Measurements from ENCODE around the gene CDAN1.

CDAN1 gene

GRCh38 chr15:42735382-42736165 lies 1.4 kb downstream of the CDAN1 start:
- DNase-seq (ENCODE audit: low read depth in 2 of 3, low spot score in 1 of 3): no peak

- no peak for DNase-seq (ENCODE audit: low read depth in 2 of 3, low spot score in 1 of 3)
Observed at GRCh38 chr15:42734076-42734672, 2.8 kb downstream of the CDAN1 start.

- DNase-seq (ENCODE audit: low read depth in 2 of 3, low spot score in 1 of 3): no peak
Observed at GRCh38 chr15:42733027-42733426, 3.9 kb downstream of the CDAN1 start.

GRCh38 chr15:42732095-42732827 lies 4.7 kb downstream of the CDAN1 start:
- DNase-seq (ENCODE audit: low read depth in 2 of 3, low spot score in 1 of 3): no peak

GRCh38 chr15:42731461-42731860 lies 5.5 kb downstream of the CDAN1 start:
- DNase-seq (ENCODE audit: low read depth in 2 of 3, low spot score in 1 of 3): no peak

DNA sequence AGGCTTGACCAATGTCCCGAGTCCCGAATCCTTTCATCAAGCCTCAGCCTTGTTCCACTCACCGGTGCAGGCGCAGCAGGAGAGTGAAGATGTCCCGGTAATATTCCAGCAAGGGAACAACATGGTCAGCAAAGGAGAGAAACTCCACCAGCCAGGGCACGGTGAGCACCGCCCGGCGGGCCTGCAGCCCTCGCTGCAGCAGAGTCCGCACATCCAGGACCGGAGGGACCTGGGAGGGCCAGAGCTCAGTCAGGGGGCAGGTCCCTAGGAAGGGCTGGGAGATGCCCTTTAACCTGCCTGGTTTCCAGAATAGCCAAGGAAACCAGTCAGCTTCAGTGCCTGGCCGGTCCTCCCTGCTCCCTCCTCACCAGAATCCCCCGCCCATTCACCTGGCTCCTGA lies 6.4 kb downstream of the CDAN1 start:
- no peak for DNase-seq (ENCODE audit: low read depth in 2 of 3, low spot score in 1 of 3)

- DNase-seq (ENCODE audit: low read depth in 2 of 3, low spot score in 1 of 3): no peak
Observed at GRCh38 chr15:42730135-42730534, 6.8 kb downstream of the CDAN1 start.

GRCh38 chr15:42729409-42729808 lies 7.5 kb downstream of the CDAN1 start:
- DNase-seq (ENCODE audit: low read depth in 2 of 3, low spot score in 1 of 3): no peak

DNA sequence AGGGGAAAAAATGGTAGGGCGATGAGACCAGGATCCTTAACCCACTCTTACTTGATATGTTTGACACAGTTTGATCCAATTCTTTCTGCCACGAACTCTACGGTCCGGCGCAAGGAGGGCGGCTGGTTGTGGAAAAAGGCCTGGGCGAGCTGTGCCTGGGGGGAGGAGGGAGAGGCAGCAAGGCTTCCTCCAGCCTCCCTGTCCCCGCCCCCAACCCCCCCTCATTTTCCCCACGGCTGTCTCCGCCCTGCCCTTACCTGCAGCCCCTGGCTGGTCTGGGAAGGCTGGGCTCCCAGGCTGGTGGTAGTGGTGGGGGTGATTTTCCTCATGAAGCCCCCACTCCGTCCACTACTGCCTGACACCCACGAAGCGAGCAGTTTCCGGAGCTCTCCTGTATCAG lies 8.0 kb downstream of the CDAN1 start:
- DNase-seq (ENCODE audit: low read depth in 2 of 3, low spot score in 1 of 3): no peak

DNA sequence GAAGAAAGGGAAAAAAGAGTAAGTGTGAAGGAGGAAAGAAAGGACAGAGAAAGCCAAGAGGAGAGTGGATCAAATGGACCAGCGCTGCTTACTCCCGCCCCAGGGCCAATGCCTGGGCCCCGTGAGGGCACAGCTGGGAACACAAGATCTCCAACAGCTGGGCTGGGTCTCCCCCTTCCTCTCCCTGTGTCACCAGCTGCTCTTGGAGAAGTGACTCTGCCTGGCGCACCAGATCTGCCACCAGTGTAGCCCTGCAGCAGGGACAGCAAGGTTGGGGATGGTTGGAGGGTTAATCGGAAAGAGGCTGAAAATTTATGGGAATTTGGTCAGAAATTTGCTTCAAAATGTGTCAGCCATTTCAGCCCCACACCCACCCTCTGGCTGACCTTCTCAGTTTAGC lies 8.4 kb downstream of the CDAN1 start:
- no peak for DNase-seq (ENCODE audit: low read depth in 2 of 3, low spot score in 1 of 3)

GRCh38 chr15:42727750-42728381 lies 9.1 kb downstream of the CDAN1 start:
- no peak for DNase-seq (ENCODE audit: low read depth in 2 of 3, low spot score in 1 of 3)

DNA sequence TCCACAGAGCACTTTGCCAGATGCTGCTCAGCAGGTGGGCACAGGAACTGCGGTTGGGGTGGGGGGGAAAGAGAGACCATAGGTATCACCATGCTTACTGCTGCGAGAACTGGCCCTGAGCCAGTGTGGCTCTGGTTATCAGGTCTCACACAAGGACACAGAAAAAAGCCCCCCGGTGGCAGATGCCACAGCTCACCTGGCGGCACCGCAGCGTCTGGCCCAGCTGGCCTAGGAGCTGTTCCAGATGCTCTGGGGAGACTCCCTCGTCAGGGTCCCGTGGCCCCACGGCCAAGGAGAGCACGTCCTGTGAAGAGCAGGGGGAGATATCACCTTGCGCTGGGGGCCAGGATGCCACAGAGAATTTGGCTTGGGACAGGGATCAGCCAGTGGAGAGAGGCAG lies 10.8 kb downstream of the CDAN1 start:
- no peak for DNase-seq (ENCODE audit: low read depth in 2 of 3, low spot score in 1 of 3)

DNA sequence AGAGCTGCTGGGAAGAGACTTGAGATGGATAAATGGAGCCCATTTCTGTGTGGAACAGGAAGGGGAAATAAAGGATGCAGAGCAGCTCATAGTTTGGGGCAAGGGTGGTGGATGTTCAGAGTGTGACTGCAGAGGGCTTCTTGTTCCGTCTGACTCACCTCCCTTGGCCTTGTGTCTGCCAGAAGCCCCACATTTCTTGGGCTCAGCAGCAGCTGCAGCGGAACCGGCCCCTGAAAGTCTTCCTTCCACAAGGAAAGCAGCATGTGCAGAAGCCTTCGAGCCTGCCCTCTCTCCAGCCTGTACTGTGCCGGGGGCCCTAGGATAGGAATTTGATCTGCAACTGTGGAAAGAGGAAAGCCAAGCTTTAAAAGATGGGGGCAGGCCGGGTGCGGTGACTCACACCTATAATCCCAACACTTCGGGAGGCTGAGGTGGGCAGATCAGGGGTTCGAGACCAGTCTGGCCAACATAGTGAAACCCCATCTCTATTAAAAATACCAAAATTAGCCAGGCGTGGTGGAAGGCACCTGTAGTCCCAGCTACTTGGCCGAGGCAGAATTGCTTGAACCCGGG lies 11.5 kb downstream of the CDAN1 start:
- no peak for DNase-seq (ENCODE audit: low read depth in 2 of 3, low spot score in 1 of 3)

- DNase-seq (ENCODE audit: low read depth in 2 of 3, low spot score in 1 of 3): no peak
Observed at GRCh38 chr15:42724276-42724675, 12.7 kb downstream of the CDAN1 start.

DNA sequence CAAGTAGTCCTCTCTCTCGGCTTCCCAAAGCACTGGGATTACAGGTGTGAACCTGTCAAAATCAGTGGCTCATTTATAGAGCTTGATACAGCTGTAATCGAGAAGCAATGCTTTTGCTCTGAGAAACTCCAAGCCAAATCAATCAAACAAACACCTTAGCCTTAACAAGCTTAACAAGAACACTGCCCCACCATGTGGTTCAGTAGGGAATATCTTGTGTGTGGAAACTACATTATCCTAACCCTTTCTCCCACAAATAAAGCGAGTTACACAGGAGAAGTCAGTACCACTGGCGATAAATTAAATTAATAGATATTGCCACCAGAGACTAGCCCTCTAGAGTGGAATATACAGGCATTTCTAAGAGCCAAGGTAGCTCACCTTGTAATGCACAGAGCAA lies 13.9 kb downstream of the CDAN1 start:
- DNase-seq (ENCODE audit: low read depth in 2 of 3, low spot score in 1 of 3): no peak

- DNase-seq (ENCODE audit: low read depth in 2 of 3, low spot score in 1 of 3): no peak
Observed at GRCh38 chr15:42721916-42722315, 15.0 kb downstream of the CDAN1 start.

- no peak for DNase-seq (ENCODE audit: low read depth in 2 of 3, low spot score in 1 of 3)
Observed at GRCh38 chr15:42721016-42721415, 15.9 kb downstream of the CDAN1 start.

DNA sequence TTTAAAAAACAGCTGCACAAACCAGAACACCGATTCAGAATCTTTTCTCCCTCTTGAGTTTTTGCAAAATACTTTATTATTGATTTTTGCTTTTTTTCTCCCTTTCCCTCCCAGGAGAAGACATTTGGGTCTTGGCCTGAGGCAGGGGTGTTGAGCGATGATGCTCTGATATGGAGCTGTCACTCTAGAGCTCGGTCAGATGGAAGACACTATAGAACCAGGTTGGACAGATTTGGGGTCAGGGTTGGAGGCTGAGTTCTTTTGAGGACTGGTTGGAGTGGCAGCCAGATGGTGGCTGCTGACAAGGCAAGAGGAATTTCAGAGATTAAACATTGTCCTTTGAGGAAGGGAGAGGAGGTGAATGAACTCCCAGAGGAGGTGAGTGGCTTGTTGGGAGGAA lies 16.9 kb downstream of the CDAN1 start:
- DNase-seq (ENCODE audit: low read depth in 2 of 3, low spot score in 1 of 3): no peak

GRCh38 chr15:42719043-42719442 lies 17.9 kb downstream of the CDAN1 start:
- no peak for DNase-seq (ENCODE audit: low read depth in 2 of 3, low spot score in 1 of 3)

- DNase-seq (ENCODE audit: low read depth in 2 of 3, low spot score in 1 of 3): no peak
Observed at GRCh38 chr15:42716626-42717025, 20.3 kb downstream of the CDAN1 start.

- DNase-seq (ENCODE audit: low read depth in 2 of 3, low spot score in 1 of 3): no peak
Observed at GRCh38 chr15:42716125-42716524, 20.8 kb downstream of the CDAN1 start.

All from stimulated activated CD4-positive, alpha-beta T cell treated with anti-CD3 and anti-CD28 coated beads, Interleukin-12 subunit alpha, Interleukin-12 subunit beta, amount 100 ng/mL, for 48 hours (primary cell).